OCI-LY7 (cell line): Measurements from ENCODE around the gene RALB. TPM values are rescaled to one million over a fixed set of nuclear protein-coding genes. Genes with fewer than 3 reads are reported as not detected.

Experiments used
- BruUV-seq: library from RNA; stranded (reverse); fragments of 400-500 nt; replicated peaks from 2 replicates; lab custom pipeline; 2021; lab: Mats Ljungman, UMichigan
- CTCF ChIA-PET: fragments of 300-600 bp; sonication (Branson Sonifier 250); formaldehyde crosslinking; loops from one replicate; lab custom pipeline; 2022; ENCODE audit warnings: antibody characterized with exemption; ENCODE audit not compliant: unreplicated experiment; lab: Charles Lee
- POLR2A ChIA-PET: fragments of 300-600 bp; sonication (Branson Sonifier 250); formaldehyde crosslinking; loops from one replicate; lab custom pipeline; 2022; ENCODE audit warnings: antibody characterized with exemption; lab: Charles Lee
- DNase-seq: peaks from one replicate; pipeline ENCODE4 v3.0.0-alpha.2; 2015; ENCODE audit warnings: low spot score
- H2AFZ ChIP-seq: fragments of 200-600 bp; sonication (generic), shearing (Covaris generic); 2 replicates; pipeline ENCODE4 v1.6.1; 2014; ENCODE audit warnings: mild to moderate bottlenecking, antibody characterized with exemption, low read length, moderate library complexity
- H3K27ac ChIP-seq: fragments of 200-600 bp; sonication (generic); 2 replicates; pipeline ENCODE4 v1.5.1; 2014; ENCODE audit warnings: mixed run types, low read depth, mild to moderate bottlenecking, moderate library complexity, low read length, inconsistent platforms; ENCODE audit not compliant: poor library complexity, severe bottlenecking
- H3K36me3 ChIP-seq: fragments of 200-600 bp; sonication (generic); 2 replicates; pipeline ENCODE4 v1.6.1; 2014; ENCODE audit warnings: mild to moderate bottlenecking, antibody characterized with exemption, low read length, moderate library complexity, mixed read lengths; ENCODE audit not compliant: insufficient read depth
- H3K4me1 ChIP-seq: fragments of 200-600 bp; sonication (generic); 2 replicates; pipeline ENCODE4 v1.5.1; 2014; ENCODE audit warnings: mild to moderate bottlenecking, low read length; ENCODE audit not compliant: insufficient read depth, poor library complexity, severe bottlenecking
- H3K4me2 ChIP-seq: fragments of 200-600 bp; sonication (generic); 2 replicates; pipeline ENCODE4 v1.6.1; 2014; ENCODE audit warnings: mild to moderate bottlenecking, low read length
- H3K4me3 ChIP-seq: fragments of 200-600 bp; sonication (generic); 2 replicates; pipeline ENCODE4 v1.5.1; 2014; ENCODE audit warnings: mild to moderate bottlenecking, low read depth, low read length; ENCODE audit not compliant: poor library complexity, severe bottlenecking
- H3K79me2 ChIP-seq: fragments of 200-600 bp; sonication (generic); 2 replicates; pipeline ENCODE4 v1.6.1; 2016; ENCODE audit warnings: low read depth, mild to moderate bottlenecking, low read length, moderate library complexity, mixed read lengths; ENCODE audit not compliant: insufficient read depth
- H3K9me2 ChIP-seq: fragments of 200-600 bp; sonication (generic); 2 replicates; pipeline ENCODE4 v1.6.1; 2016; ENCODE audit warnings: mild to moderate bottlenecking, low read length, mixed read lengths; ENCODE audit not compliant: insufficient read depth
- H3K9me3 ChIP-seq: fragments of 200-600 bp; sonication (generic); 2 replicates; pipeline ENCODE4 v1.6.1; 2014; ENCODE audit warnings: mild to moderate bottlenecking, mixed run types, low read length, mixed read lengths
- H4K20me1 ChIP-seq: fragments of 200-600 bp; sonication (generic); 2 replicates; pipeline ENCODE4 v1.6.1; 2014; ENCODE audit warnings: mild to moderate bottlenecking, antibody characterized with exemption, low read length, moderate library complexity, mixed read lengths; ENCODE audit not compliant: insufficient read depth
- CTCF ChIP-seq: fragments of 200-600 bp; sonication (generic); conservative IDR thresholded peaks from 2 replicates; pipeline ENCODE4 v1.5.1; 2014; ENCODE audit warnings: mild to moderate bottlenecking, antibody characterized with exemption, low read length, moderate library complexity, mixed read lengths
- EZH2phosphoT487 ChIP-seq: fragments of 200-600 bp; sonication (generic); IDR thresholded peaks from 2 replicates; pipeline ENCODE4 v1.6.1; 2018; ENCODE audit warnings: low read depth, borderline replicate concordance, mild to moderate bottlenecking, mixed run types, antibody characterized with exemption, low read length, moderate library complexity, mixed read lengths
- intact Hi-C: fragments of 100-400 bp; cut with micrococcal nuclease; formaldehyde crosslinking; loops from one replicate; pipeline ENCODE4 v1.10.0; 2022; ENCODE audit not compliant: unreplicated experiment
- total RNA-seq, 2 experiments: library from RNA; depleted of rRNA in 1 of 2; stranded (reverse); fragments of >200 nt in 1 of 2; shearing (Covaris generic) in 1 of 2; gene quantifications; 2 replicates each; pipeline ENCODE4 v1.2.3, GENCODE V29; 2014 to 2022

Gene RALB
- total RNA-seq, 2 experiments from 2014 or later: 16.2 to 23.6 TPM

DNA sequence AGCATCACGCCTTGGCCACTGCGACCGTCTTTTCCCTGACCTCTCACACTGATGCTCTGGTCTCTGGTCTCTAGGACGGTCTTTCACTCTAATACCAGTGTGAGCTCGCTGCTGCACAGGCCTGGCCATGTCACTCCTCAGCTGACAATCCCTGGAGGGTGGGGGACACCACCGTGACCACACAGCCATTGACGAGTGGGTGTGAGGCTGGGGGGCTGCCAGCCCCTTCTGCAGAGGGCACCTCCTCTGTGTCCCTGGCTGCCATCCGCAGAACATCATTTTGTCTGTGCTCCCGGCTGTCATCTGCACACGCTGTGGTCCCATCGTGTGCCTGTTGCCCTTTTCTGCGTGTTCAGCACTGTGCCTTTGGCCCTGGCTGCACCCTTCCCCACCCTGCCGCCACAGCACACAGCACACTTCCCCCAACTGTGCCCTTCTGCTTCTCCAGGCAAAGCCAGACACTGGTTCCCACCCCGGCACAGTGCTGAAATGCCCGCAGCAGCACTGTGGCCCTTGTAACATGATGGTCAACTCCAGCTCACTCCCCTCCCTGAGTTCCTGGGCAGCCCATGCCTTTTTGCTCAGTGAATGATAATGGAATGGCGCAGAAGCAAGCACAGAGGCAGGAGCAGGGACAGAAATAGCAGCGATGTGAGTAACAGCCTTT is 62.8 kb downstream of the RALB start:
- no peaks in the 10 kb centered on the region for H4K20me1 ChIP-seq
- H3K4me3 ChIP-seq: no peak overlapping the region
- TF ChIP-seq CTCF: no peak
- no peak for TF ChIP-seq EZH2phosphoT487
- H3K9me3 ChIP-seq: no peaks in the 10 kb centered on the region
- intact Hi-C loops: no loop called here
- H3K4me1 ChIP-seq: peaks cover 7% of the 10 kb centered on the region
- no TSS peak for BruUV-seq
- no peak overlapping the region for H2AFZ ChIP-seq
- no peaks in the 10 kb centered on the region for H3K36me3 ChIP-seq
- H3K4me2 ChIP-seq: no peak overlapping the region
- POLR2A ChIA-PET: no interaction called here
- no peaks in the 10 kb centered on the region for H3K79me2 ChIP-seq
- no peaks in the 10 kb centered on the region for H3K9me2 ChIP-seq
- H3K27ac ChIP-seq: no peak overlapping the region
- DNase-seq: no peak
- CTCF ChIA-PET: interaction anchor here (0.6 kb wide), 1 partner anchor 9 kb away, joined by 3 read pairs; no protein-coding TSS in a partner anchor

DNA sequence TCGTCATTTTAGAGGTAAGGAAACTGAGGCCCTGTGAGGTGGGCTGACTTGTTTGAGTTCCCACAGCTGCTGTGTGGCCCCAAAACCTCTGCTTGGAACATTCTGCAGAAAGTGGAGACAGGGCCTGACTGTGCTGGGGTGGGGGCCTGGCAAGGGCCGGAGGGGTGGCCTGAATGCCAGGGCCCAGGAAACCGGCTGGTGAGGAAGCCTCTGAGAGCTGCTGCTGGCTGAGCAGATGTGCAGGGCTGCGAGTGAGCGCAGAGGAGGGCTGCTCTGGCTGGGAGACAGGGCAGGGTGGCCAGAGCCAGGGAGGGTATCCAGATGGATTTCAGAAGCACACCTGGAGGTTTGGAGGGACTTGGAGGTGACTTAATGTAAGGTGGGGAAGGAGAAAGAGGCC is 63.4 kb downstream of the RALB start:
- no peak overlapping the region for H2AFZ ChIP-seq
- H3K36me3 ChIP-seq: no peaks in the 10 kb centered on the region
- POLR2A ChIA-PET: no interaction called here
- TF ChIP-seq EZH2phosphoT487: no peak
- no peak for TF ChIP-seq CTCF
- H3K4me1 ChIP-seq: peaks cover 2% of the 10 kb centered on the region
- H3K9me2 ChIP-seq: no peaks in the 10 kb centered on the region
- BruUV-seq: no TSS peak
- intact Hi-C loops: no loop called here
- no peaks in the 10 kb centered on the region for H3K79me2 ChIP-seq
- CTCF ChIA-PET: interaction anchor here (0.5 to 0.6 kb wide), 2 partner anchors 41 to 93 kb away, joined by 3 to 5 read pairs; partner anchors contain the start of gene TMEM185B
- no peak overlapping the region for H3K4me3 ChIP-seq
- no peak overlapping the region for H3K27ac ChIP-seq
- H4K20me1 ChIP-seq: no peaks in the 10 kb centered on the region
- no peak for DNase-seq
- no peak overlapping the region for H3K4me2 ChIP-seq
- no peaks in the 10 kb centered on the region for H3K9me3 ChIP-seq

GRCh38 chr2:120316528-120317179 is 64.0 kb downstream of the RALB start:
- H3K9me3 ChIP-seq: no peaks in the 10 kb centered on the region
- no peaks in the 10 kb centered on the region for H3K36me3 ChIP-seq
- H3K9me2 ChIP-seq: no peaks in the 10 kb centered on the region
- H4K20me1 ChIP-seq: no peaks in the 10 kb centered on the region
- H3K4me1 ChIP-seq: no peaks in the 10 kb centered on the region
- no peak overlapping the region for H3K4me3 ChIP-seq
- H3K79me2 ChIP-seq: no peaks in the 10 kb centered on the region
- CTCF ChIA-PET: interaction anchor here (0.5 to 0.6 kb wide), 3 partner anchors 26 to 94 kb away, joined by 3 to 5 read pairs (median 3); partner anchors contain the start of gene TMEM185B
- no peak overlapping the region for H3K27ac ChIP-seq
- no peak overlapping the region for H3K4me2 ChIP-seq
- intact Hi-C loops: no loop called here
- DNase-seq: no peak
- H2AFZ ChIP-seq: no peak overlapping the region
- POLR2A ChIA-PET: no interaction called here
- no TSS peak for BruUV-seq
- TF ChIP-seq CTCF (no peak), EZH2phosphoT487 (no peak)
